HFFc6 (cell line): Measurements from ENCODE around the gene CHD9NB. TPM values are rescaled to one million over a fixed set of nuclear protein-coding genes. Genes with fewer than 3 reads are reported as not detected.

Experiments
- DNase-seq: peaks from one replicate; pipeline ENCODE4 v3.0.0-alpha.2; 2018
- H3K27ac Mint-ChIP-seq: 2 replicates; pipeline ENCODE4 v1.8.0; 2020; ENCODE audit warnings: mild to moderate bottlenecking, mixed read lengths
- H3K27me3 Mint-ChIP-seq: 2 replicates; pipeline ENCODE4 v1.8.0; 2021; ENCODE audit warnings: mild to moderate bottlenecking, moderate library complexity, mixed read lengths; ENCODE audit not compliant: insufficient read depth
- H3K36me3 Mint-ChIP-seq: 2 replicates; pipeline ENCODE4 v1.8.0; 2021; ENCODE audit warnings: low read depth, mixed read lengths
- H3K4me1 Mint-ChIP-seq: 2 replicates; pipeline ENCODE4 v1.8.0; 2020; ENCODE audit warnings: low read depth, mixed read lengths
- H3K4me3 Mint-ChIP-seq: 2 replicates; pipeline ENCODE4 v1.8.0; 2020; ENCODE audit warnings: mild to moderate bottlenecking, moderate library complexity, mixed read lengths
- H3K9me3 Mint-ChIP-seq: 2 replicates; pipeline ENCODE4 v1.8.0; 2020; ENCODE audit warnings: mild to moderate bottlenecking, mixed read lengths
- CTCF ChIP-seq: fragments of 200-600 bp; sonication (generic); IDR thresholded peaks from 2 replicates; pipeline ENCODE4 v1.5.0; 2021; ENCODE audit warnings: antibody characterized with exemption, mild to moderate bottlenecking
- long read RNA-seq: library from polyadenylated mRNA; unstranded; transcript quantifications from one replicate; pipeline ENCODE4 v2.0.0, GENCODE V29; 2019
- total RNA-seq, 6 experiments: library from RNA; stranded (reverse); fragmentation: NEBNext Ultra II Directional; extraction: Animal tissue kit (Norgen Biotek cat#: 25700); gene quantifications; 2 replicates in 1 of 6; 3 replicates in 5 of 6; pipeline ENCODE4 v1.2.3, GENCODE V29; 2021

CHD9NB gene
- total RNA-seq: 1 to 10 TPM; 2.1 to 4.0 (median 3.1) TPM
- long read RNA-seq, partial matches to known transcripts: 0 of 2 reads
- long read RNA-seq, other reads (novel, unspliced or antisense): 1 of 2 reads

GRCh38 chr16:53052519-53053501, at the start of gene CHD9NB:
TSS of gene CHD9NB (minus strand) at chr16:53052897. CDS start at chr16:53044158, 8,739 bp downstream.
- H3K36me3 Mint-ChIP-seq: peaks cover 6% of the 10 kb centered on the region
- peak; percentile 93 for DNase-seq
- H3K4me1 Mint-ChIP-seq: peaks cover 50% of the 10 kb centered on the region
- H3K27ac Mint-ChIP-seq: peak within 1 kb of the TSS; percentile 87
- H3K27me3 Mint-ChIP-seq: no peaks in the 10 kb centered on the region; the same call in 1 of the 2 replicates
- H3K4me3 Mint-ChIP-seq: peak within 1 kb of the TSS; percentile 86
- no peaks in the 10 kb centered on the region for H3K9me3 Mint-ChIP-seq
- TF ChIP-seq CTCF: no peak

GRCh38 chr16:53100889-53101288, 48.2 kb upstream of the CHD9NB start:
- Mint-ChIP-seq H3K36me3 (no peaks in the 10 kb centered on the region; the same call in 1 of the 2 replicates), H3K4me3 (no peak overlapping the region), H3K27ac (peak overlapping the region; percentile 91; the same call in 1 of the 2 replicates), H3K27me3 (no peaks in the 10 kb centered on the region), H3K9me3 (no peaks in the 10 kb centered on the region), H3K4me1 (peaks cover 57% of the 10 kb centered on the region)
- TF ChIP-seq CTCF: no peak
- DNase-seq: no peak

GRCh38 chr16:53100131-53100748, 47.5 kb upstream of the CHD9NB start:
- Mint-ChIP-seq H3K9me3 (no peaks in the 10 kb centered on the region), H3K4me1 (peaks cover 57% of the 10 kb centered on the region), H3K36me3 (no peaks in the 10 kb centered on the region; the same call in 1 of the 2 replicates), H3K27me3 (no peaks in the 10 kb centered on the region), H3K4me3 (peak overlapping the region; percentile 81), H3K27ac (peak overlapping the region; percentile 91)
- no peak for TF ChIP-seq CTCF
- DNase-seq: no peak

GRCh38 chr16:53099318-53100130, 46.8 kb upstream of the CHD9NB start:
- peak overlapping the region; percentile 91 for H3K27ac Mint-ChIP-seq
- peak; percentile 81 for DNase-seq
- H3K9me3 Mint-ChIP-seq: no peaks in the 10 kb centered on the region
- H3K27me3 Mint-ChIP-seq: no peaks in the 10 kb centered on the region
- TF ChIP-seq CTCF: no peak
- peaks cover 4% of the 10 kb centered on the region; the same call in 1 of the 2 replicates for H3K36me3 Mint-ChIP-seq
- H3K4me3 Mint-ChIP-seq: peak overlapping the region; percentile 81
- peaks cover 64% of the 10 kb centered on the region for H3K4me1 Mint-ChIP-seq
